Measurements from ENCODE around the gene TCF12.
"Not testable (repeated sequence)": the region's sequence is repeated elsewhere in the genome, so short reads cannot be mapped to it uniquely, and the experiment has no call there.

The TCF12 gene

DNA sequence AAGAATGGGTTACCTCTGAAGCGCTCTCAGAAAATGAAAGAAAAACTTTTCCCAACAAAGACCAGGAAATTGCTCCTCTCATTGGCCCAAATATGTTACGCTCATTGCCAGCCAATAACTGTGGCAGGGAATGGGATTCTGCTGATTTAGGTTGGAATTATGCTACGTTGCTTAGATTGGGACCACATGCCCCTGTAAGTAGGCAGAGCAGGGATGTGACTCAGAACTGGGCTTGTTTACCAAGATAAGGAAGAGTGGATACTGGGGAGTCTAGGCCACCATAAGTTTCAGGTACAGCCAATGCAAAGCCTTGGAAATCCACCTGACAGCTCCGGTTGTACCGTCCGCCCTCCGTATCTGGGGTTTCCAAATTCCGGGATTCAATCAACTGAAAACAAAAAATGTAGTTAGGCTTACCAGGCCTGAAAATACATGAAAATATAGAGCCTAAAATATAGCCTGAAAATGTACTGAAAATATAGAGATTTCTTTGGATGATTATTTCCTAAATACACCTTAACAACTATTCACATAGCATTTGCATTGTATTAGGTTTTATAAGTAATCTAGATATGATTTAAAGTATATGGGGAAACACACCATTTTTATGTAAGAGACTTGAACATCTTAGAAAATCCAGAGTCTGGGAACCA is 1.5 kb upstream of the TCF12 start:
- DNase-seq, result no peak

DNA sequence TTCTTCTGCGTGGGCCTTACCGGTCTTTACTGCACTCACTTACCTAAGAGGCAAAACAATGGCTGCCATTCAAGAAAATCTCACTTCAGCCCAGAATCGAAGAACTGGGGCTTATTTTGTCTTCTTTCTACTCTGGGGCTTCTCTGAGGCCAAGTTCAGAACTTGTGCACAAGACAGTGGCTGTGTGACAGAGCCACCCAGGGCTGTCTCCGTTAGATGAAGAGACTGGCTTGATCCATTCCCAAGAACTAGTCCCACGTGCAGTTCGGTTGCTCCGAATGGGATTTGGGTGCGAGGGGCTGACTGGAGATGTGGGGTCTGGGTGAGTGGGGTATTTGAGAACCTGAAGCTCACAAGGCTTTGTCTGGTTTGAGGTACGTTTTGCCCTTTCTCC is 795 bp upstream of the TCF12 start:
- DNase-seq, result no peak

DNA sequence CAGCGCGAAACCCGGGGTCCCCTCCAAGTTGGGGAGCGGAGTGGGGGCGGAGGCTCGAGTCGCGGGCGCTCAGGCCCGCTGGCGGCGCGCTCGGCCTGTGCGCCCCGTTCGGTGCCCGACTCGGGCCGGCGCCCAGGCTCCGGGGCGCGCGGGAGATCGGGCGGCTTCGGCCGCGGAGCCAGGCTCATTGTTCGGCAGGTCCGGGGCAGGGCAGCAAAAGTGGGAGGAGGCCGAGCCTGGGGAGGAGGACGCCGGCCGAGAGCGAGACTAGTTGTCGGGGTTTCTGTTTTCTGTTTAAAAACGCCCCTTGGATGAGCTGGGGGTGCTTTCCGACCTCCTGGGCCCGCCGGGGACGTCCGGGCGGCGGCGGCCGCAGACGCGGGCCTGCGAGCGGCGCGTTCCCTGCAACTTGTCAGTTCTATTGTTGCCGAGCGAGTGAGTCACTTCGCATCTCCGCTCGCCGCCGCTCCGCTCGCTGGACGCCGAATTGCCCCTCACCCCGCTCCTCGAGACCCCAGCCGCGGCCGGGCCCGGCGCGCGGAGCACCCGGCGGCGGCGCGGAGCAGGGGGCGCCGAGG is 676 bp downstream of the TCF12 start:
- DNase-seq, result peak; percentile 83

- peak; percentile 73 for DNase-seq
These were observed 1.3 kb downstream of the TCF12 start for GRCh38 chr15:56919609-56920366.

DNA sequence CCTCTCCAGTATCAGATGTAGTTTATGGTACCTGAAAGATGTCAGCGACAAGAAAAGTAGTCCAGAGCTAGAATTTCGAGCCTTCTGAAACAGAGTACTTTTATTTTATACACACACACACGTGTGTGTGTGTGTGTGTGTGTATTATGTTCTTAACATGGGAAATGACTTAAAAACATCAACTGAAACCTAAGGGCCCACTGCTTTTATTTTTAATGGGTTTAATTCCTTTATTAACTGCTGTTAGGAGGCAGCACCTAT is 1.9 kb downstream of the TCF12 start:
- DNase-seq, result no peak

GRCh38 chr15:56923174-56923591 is 4.7 kb downstream of the TCF12 start:
- no peak for DNase-seq

- no peak for DNase-seq
These were observed 9.4 kb downstream of the TCF12 start for GRCh38 chr15:56927816-56928215.

DNA sequence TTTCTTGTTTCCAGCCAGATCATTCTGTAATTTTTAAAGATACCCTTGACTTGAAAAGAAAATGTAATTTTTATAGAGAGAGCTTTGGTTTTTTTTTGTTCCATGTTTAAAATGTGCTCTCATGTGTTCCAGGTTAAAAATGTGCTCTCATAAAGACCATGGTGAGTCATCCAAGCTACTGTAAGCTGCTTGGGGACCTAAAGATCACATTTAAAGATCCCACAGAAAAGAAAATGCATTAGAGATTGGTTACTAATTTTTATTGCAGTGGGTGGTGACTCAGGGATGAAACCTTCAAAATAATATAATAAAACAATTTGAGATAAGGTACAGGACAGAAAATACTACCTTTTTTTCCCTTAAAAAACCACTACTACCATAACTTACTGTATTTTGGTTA is 11.0 kb downstream of the TCF12 start:
- DNase-seq, result no peak

- DNase-seq, result no peak
These were observed 11.5 kb downstream of the TCF12 start for GRCh38 chr15:56929933-56930332.

DNA sequence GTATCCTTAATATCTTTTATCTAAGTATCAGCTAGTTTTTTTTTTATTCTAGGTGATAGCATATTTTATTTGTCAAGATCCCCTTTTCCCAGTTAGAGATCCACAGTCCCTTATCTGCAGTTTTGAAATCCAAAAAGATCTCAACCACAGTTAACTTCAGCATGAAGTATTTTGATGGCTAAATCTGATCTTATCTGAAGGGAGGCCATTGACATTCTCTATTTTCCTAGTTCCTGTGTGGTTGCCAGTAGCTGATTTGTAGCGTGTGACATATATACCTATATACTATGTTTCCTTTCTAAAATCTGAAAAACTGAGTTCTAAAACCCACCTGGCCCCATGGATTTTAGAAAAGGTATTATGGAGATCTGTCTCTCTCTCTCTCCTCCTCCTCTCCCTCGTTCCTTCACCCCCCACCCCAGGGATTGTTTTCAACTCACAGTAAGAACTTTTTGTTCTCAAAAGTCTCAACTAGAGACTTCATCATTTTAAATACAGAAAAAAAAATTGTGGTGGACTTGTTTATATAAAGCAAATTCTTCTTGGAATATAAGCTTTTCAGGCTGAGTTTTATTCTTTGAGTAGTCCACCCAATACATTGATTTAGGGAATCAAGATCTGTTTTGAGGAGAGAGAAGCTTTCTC is 12.3 kb downstream of the TCF12 start:
- no peak for DNase-seq

GRCh38 chr15:56931639-56932508 is 13.4 kb downstream of the TCF12 start:
- DNase-seq, result no peak

GRCh38 chr15:56932509-56932868 is 14.0 kb downstream of the TCF12 start:
- not testable (repeated sequence) for DNase-seq

GRCh38 chr15:56933410-56933809 is 15.0 kb downstream of the TCF12 start:
- DNase-seq, result no peak

- no peak for DNase-seq
These were observed 15.4 kb downstream of the TCF12 start for GRCh38 chr15:56933811-56934210.

GRCh38 chr15:56934269-56934668 is 15.8 kb downstream of the TCF12 start:
- no peak for DNase-seq

GRCh38 chr15:56936929-56937328 is 18.5 kb downstream of the TCF12 start:
- no peak for DNase-seq

- no peak for DNase-seq
These were observed 20.8 kb downstream of the TCF12 start for GRCh38 chr15:56939257-56939656.

DNA sequence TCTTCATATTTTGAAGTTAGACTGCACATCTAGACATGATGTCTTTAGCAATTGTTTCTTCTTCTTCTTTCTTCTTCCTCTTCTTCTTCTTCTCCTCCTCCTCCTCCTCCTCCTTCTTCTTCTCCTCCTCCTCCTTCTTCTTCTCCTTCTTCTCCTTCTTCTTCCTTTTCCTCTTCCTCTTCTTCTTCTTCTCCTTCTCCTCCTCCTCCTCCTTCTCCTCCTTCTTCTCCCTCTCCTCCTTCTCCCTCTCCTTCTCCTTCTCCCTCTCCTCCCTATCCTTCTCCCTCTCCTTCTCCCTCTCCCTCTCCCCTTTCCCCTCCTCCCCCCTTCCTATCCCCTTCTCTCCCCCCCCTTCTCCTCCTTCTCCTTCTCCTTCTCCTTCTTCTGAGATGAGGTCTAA is 21.9 kb downstream of the TCF12 start:
- DNase-seq, result no peak

GRCh38 chr15:56942118-56942517 is 23.7 kb downstream of the TCF12 start:
- no peak for DNase-seq

DNA sequence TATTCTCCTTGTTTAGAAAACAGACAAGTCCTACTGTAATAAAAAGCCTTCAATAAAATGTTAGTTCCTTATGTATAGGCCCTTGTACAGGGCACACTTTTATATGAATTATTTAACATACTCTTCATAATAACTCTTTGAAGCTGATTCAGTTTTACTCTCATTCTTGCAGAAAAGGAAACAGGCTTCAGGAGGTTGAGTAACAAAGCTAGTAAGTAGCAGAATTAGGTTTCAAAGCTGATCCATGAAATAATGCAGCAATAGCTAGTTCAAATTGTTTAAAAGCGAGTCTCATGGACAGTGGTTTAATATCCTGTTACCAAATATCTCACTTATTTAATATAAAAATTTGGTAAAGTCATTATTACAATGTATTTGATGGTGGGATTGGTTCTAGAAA is 25.0 kb downstream of the TCF12 start:
- DNase-seq, result no peak

GRCh38 chr15:56944485-56944884 is 26.0 kb downstream of the TCF12 start:
- DNase-seq, result no peak

GRCh38 chr15:56946150-56946549 is 27.7 kb downstream of the TCF12 start:
- DNase-seq, result no peak

Measured in activated CD8-positive, alpha-beta memory T cell treated with anti-CD3 and anti-CD28 coated beads for 24 hours (primary cell).